HEK293 (cell line): Measurements from ENCODE around the gene GNAQ.
"Not testable (repeated sequence)": the region's sequence is repeated elsewhere in the genome, so short reads cannot be mapped to it uniquely, and the experiment has no call there.

Experiments
- CTCF ChIA-PET: fragments of 350-600 bp; formaldehyde crosslinking; extraction: SDS; loops from one replicate; lab custom pipeline; 2021; ENCODE audit warnings: antibody characterized with exemption; lab: Yijun Ruan, JAX
- POLR2A ChIA-PET: fragments of 300-600 bp; formaldehyde crosslinking; extraction: SDS; loops from one replicate; lab custom pipeline; 2020; ENCODE audit warnings: antibody characterized with exemption, inconsistent platforms; lab: Yijun Ruan, JAX
- H3K27ac ChIP-seq: fragments of 200-500 bp; sonication (Bioruptor generic); 2 replicates; pipeline ENCODE4 v1.5.1; 2014; ENCODE audit warnings: low read depth, low read length, control low read depth, inconsistent platforms; ENCODE audit errors: extremely low read depth
- H3K36me3 ChIP-seq, 2 experiments: fragments of 200-500 bp in 1 of 2; sonication (Bioruptor generic) in 1 of 2; 1 replicate in 1 of 2; 2 replicates in 1 of 2; pipeline ENCODE4 v1.5.1; 2014 to 2017; ENCODE audit warnings: inconsistent platforms in 2 of 2, low read length in 2 of 2; ENCODE audit not compliant: control insufficient read depth in 2 of 2, insufficient read depth in 1 of 2
- H3K4me1 ChIP-seq: fragments of 200-500 bp; sonication (Bioruptor generic); 2 replicates; pipeline ENCODE4 v1.5.1; 2014; ENCODE audit warnings: mild to moderate bottlenecking, low read length, inconsistent platforms; ENCODE audit not compliant: control insufficient read depth, insufficient read depth
- H3K4me3 ChIP-seq: 2 replicates; pipeline ENCODE4 v1.5.1; 2011; ENCODE audit warnings: low read depth, mild to moderate bottlenecking, control low read depth, low read length, moderate library complexity
- H3K9me3 ChIP-seq: fragments of 200-500 bp; sonication (Bioruptor generic); 2 replicates; pipeline ENCODE4 v1.5.1; 2014; ENCODE audit warnings: low read depth, low read length, inconsistent platforms; ENCODE audit not compliant: control insufficient read depth, insufficient read depth
- BCL6B ChIP-seq: fragments of 450-650 bp; formaldehyde crosslinking; IDR thresholded peaks from 2 replicates; pipeline ENCODE4 v1.5.1; 2017; ENCODE audit warnings: missing biosample characterization, missing genetic modification characterization
- HIC1 ChIP-seq: fragments of 450-650 bp; formaldehyde crosslinking; IDR thresholded peaks from 2 replicates; pipeline ENCODE4 v1.5.1; 2016; ENCODE audit warnings: missing biosample characterization, missing genetic modification characterization
- HOXD13 ChIP-seq: sonication (generic); formaldehyde crosslinking; IDR thresholded peaks from 2 replicates; pipeline ENCODE4 v1.8.0; 2022; ENCODE audit warnings: missing genetic modification reagents, borderline replicate concordance
- MEIS1 ChIP-seq: sonication (generic); formaldehyde crosslinking; IDR thresholded peaks from 2 replicates; pipeline ENCODE4 v1.8.1; 2022; ENCODE audit warnings: missing genetic modification reagents, mild to moderate bottlenecking, borderline replicate concordance
- OSR2 ChIP-seq: fragments of 450-650 bp; formaldehyde crosslinking; IDR thresholded peaks from 2 replicates; pipeline ENCODE4 v1.5.1; 2016; ENCODE audit warnings: missing biosample characterization, missing genetic modification characterization
- PRDM10 ChIP-seq: fragments of 450-650 bp; formaldehyde crosslinking; IDR thresholded peaks from 2 replicates; pipeline ENCODE4 v1.5.1; 2016; ENCODE audit warnings: missing biosample characterization, missing genetic modification characterization
- ZBTB26 ChIP-seq: fragments of 450-650 bp; formaldehyde crosslinking; optimal IDR thresholded peaks from 2 replicates; pipeline ENCODE3; 2016; ENCODE audit warnings: missing biosample characterization, mild to moderate bottlenecking, missing genetic modification characterization
- ZIC2 ChIP-seq: fragments of 450-650 bp; formaldehyde crosslinking; IDR thresholded peaks from 2 replicates; pipeline ENCODE4 v1.5.1; 2016; ENCODE audit warnings: missing biosample characterization, missing genetic modification characterization
- ZNF10 ChIP-seq: fragments of 450-650 bp; formaldehyde crosslinking; IDR thresholded peaks from 2 replicates; pipeline ENCODE4 v1.5.1; 2017; ENCODE audit warnings: missing biosample characterization, missing genetic modification characterization
- ZNF248 ChIP-seq: fragments of 450-650 bp; formaldehyde crosslinking; IDR thresholded peaks from 2 replicates; pipeline ENCODE4 v1.5.1; 2017; ENCODE audit warnings: missing biosample characterization, missing genetic modification characterization
- ZNF514 ChIP-seq: fragments of 450-650 bp; formaldehyde crosslinking; IDR thresholded peaks from 2 replicates; pipeline ENCODE4 v1.5.1; 2016; ENCODE audit warnings: missing biosample characterization, missing genetic modification characterization
- ZNF548 ChIP-seq: fragments of 450-650 bp; formaldehyde crosslinking; IDR thresholded peaks from 2 replicates; pipeline ENCODE4 v1.5.1; 2016; ENCODE audit warnings: missing biosample characterization, missing genetic modification characterization
- ZNF600 ChIP-seq: fragments of 450-650 bp; formaldehyde crosslinking; IDR thresholded peaks from 2 replicates; pipeline ENCODE4 v1.5.1; 2016; ENCODE audit warnings: missing biosample characterization, missing genetic modification characterization
- ZNF654 ChIP-seq: fragments of 450-650 bp; formaldehyde crosslinking; IDR thresholded peaks from 2 replicates; pipeline ENCODE4 v1.5.1; 2016; ENCODE audit warnings: low read depth, missing biosample characterization, missing genetic modification characterization
- ZNF704 ChIP-seq: fragments of 450-650 bp; formaldehyde crosslinking; IDR thresholded peaks from 2 replicates; pipeline ENCODE4 v1.5.1; 2016; ENCODE audit warnings: missing biosample characterization, missing genetic modification characterization
- ZNF776 ChIP-seq: fragments of 450-650 bp; formaldehyde crosslinking; IDR thresholded peaks from 2 replicates; pipeline ENCODE4 v1.5.0; 2017; ENCODE audit warnings: missing biosample characterization, missing genetic modification characterization, borderline replicate concordance
- ZNF777 ChIP-seq: fragments of 450-650 bp; formaldehyde crosslinking; IDR thresholded peaks from 2 replicates; pipeline ENCODE4 v1.5.1; 2017; ENCODE audit warnings: missing biosample characterization, missing genetic modification characterization, borderline replicate concordance
- ZSCAN30 ChIP-seq: fragments of 450-650 bp; IDR thresholded peaks from 2 replicates; pipeline ENCODE4 v1.5.1; 2018; ENCODE audit warnings: missing biosample characterization, mild to moderate bottlenecking, missing genetic modification characterization, moderate library complexity
- ZXDB ChIP-seq: fragments of 450-650 bp; formaldehyde crosslinking; IDR thresholded peaks from 2 replicates; pipeline ENCODE4 v1.5.1; 2016; ENCODE audit warnings: missing biosample characterization, missing genetic modification characterization

The GNAQ gene

GRCh38 chr9:78062710-78063109 lies 31.1 kb upstream of the GNAQ start:
- TF ChIP-seq ZXDB (tag by site-specific recombination) (no peak), ZSCAN30 (no peak), ZNF514 (tag by site-specific recombination) (no peak), BCL6B (tag by site-specific recombination) (no peak), ZNF600 (no peak), ZNF776 (tag by site-specific recombination) (no peak), ZBTB26 (tag by site-specific recombination) (no peak), ZNF248 (tag by site-specific recombination) (no peak), ZNF704 (tag by site-specific recombination) (no peak), HIC1 (tag by site-specific recombination) (no peak)
- H3K9me3 ChIP-seq: no peaks in the 10 kb centered on the region
- ChIA-PET CTCF (interaction anchor here (1.4 kb wide), 1 partner anchor 27 kb away, joined by 3 read pairs; no protein-coding TSS in a partner anchor), POLR2A (no interaction called here)
- H3K4me3 ChIP-seq: no peak overlapping the region
- H3K27ac ChIP-seq: no peak overlapping the region
- no peaks in the 10 kb centered on the region for H3K36me3 ChIP-seq
- no peaks in the 10 kb centered on the region for H3K4me1 ChIP-seq

GRCh38 chr9:78054218-78054617 lies 22.6 kb upstream of the GNAQ start:
- CTCF ChIA-PET: interaction anchor here (1.0 to 3.2 kb wide), 4 partner anchors 19 to 80 kb away, joined by 4 to 23 read pairs (median 4); no protein-coding TSS in a partner anchor
- H3K36me3 ChIP-seq, H3K27ac ChIP-seq, H3K4me1 ChIP-seq, H3K9me3 ChIP-seq, POLR2A ChIA-PET, H3K4me3 ChIP-seq: not testable (repeated sequence)

GRCh38 chr9:78053627-78054026 lies 22.0 kb upstream of the GNAQ start:
- ChIA-PET POLR2A (no interaction called here), CTCF (interaction anchor here (0.6 to 3.2 kb wide), 6 partner anchors 14 to 81 kb away, joined by 3 to 23 read pairs (median 4); no protein-coding TSS in a partner anchor)
- no peak overlapping the region for H3K4me3 ChIP-seq
- no peak overlapping the region for H3K27ac ChIP-seq
- TF ChIP-seq PRDM10: no peak
- TF ChIP-seq ZNF777 (tag by site-specific recombination): no peak
- TF ChIP-seq OSR2 (tag by site-specific recombination): no peak
- TF ChIP-seq ZNF10: no peak
- no peak for TF ChIP-seq ZIC2 (tag by site-specific recombination)
- TF ChIP-seq MEIS1 (CRISPR knock-in tag): no peak
- TF ChIP-seq ZNF548 (tag by site-specific recombination): no peak
- no peak for TF ChIP-seq ZNF654 (tag by site-specific recombination)
- TF ChIP-seq HOXD13 (CRISPR knock-in tag): no peak
- TF ChIP-seq, all 188 proteins: peak for 0
- no peaks in the 10 kb centered on the region for H3K9me3 ChIP-seq
- no peaks in the 10 kb centered on the region for H3K36me3 ChIP-seq
- no peaks in the 10 kb centered on the region for H3K4me1 ChIP-seq
